ENCODE data around the gene LARP1.

DNA sequence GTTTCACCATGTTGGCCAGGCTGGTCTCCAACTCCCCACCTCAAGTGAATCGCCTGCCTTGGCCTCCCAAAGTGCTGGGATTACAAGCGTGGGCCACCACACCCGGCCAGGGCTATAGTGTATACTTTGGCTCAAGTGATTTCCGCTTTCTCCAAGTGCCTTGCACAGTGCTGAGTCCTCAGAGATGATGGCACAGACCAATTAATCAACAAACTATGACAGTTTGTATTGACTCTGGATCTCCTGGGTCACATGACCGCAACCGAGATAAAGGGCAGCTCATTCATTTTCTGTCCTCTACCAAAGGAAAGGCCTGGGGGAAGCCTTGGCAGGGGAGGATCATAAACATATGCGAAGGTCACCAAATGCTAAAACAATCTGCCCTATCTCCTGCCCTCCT, 11.4 kb upstream of the LARP1 start:
- TF ChIP-seq, protein P1, sequence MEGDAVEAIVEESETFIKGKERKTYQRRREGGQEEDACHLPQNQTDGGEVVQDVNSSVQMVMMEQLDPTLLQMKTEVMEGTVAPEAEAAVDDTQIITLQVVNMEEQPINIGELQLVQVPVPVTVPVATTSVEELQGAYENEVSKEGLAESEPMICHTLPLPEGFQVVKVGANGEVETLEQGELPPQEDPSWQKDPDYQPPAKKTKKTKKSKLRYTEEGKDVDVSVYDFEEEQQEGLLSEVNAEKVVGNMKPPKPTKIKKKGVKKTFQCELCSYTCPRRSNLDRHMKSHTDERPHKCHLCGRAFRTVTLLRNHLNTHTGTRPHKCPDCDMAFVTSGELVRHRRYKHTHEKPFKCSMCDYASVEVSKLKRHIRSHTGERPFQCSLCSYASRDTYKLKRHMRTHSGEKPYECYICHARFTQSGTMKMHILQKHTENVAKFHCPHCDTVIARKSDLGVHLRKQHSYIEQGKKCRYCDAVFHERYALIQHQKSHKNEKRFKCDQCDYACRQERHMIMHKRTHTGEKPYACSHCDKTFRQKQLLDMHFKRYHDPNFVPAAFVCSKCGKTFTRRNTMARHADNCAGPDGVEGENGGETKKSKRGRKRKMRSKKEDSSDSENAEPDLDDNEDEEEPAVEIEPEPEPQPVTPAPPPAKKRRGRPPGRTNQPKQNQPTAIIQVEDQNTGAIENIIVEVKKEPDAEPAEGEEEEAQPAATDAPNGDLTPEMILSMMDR (conservative IDR thresholded peaks at IDR 0.05; ENCODE audit: low read length), result no peak
- TF ChIP-seq EZH2phosphoT487 (IDR thresholded peaks at IDR 0.05; ENCODE audit: borderline replicate concordance), result no peak
